GM23338 (cell line): ENCODE data around the gene SHISA6.

Experiments
- CREB1 ChIP-seq: fragments of 250-450 bp; sonication (Bioruptor Pico); IDR thresholded peaks from 2 replicates; pipeline ENCODE4 v1.5.0; 2020; ENCODE audit warnings: low read depth, mild to moderate bottlenecking, moderate library complexity
- EZH2 ChIP-seq: fragments of 200-600 bp; sonication (generic); IDR thresholded peaks from one replicate; pipeline ENCODE4 v1.8.0; 2017; ENCODE audit warnings: antibody characterized with exemption, mild to moderate bottlenecking, low read depth; ENCODE audit not compliant: unreplicated experiment
- EZH2phosphoT487 ChIP-seq: fragments of 200-600 bp; sonication (generic); IDR thresholded peaks from one replicate; pipeline ENCODE4 v1.8.1; 2018; ENCODE audit warnings: antibody characterized with exemption; ENCODE audit not compliant: unreplicated experiment
- JUNB ChIP-seq: IDR thresholded peaks from one replicate; pipeline ENCODE4 v1.6.1; 2016; ENCODE audit warnings: antibody characterized with exemption; ENCODE audit not compliant: unreplicated experiment
- NANOG ChIP-seq: IDR thresholded peaks from 2 replicates; pipeline ENCODE4 v1.6.1; 2016; ENCODE audit warnings: antibody characterized with exemption, borderline replicate concordance
- POLR2AphosphoS5 ChIP-seq: IDR thresholded peaks from 2 replicates; pipeline ENCODE4 v1.6.1; 2016; ENCODE audit warnings: antibody characterized with exemption, low read depth
- REST ChIP-seq: IDR thresholded peaks from one replicate; pipeline ENCODE4 v1.6.1; 2018; ENCODE audit warnings: antibody characterized with exemption; ENCODE audit not compliant: unreplicated experiment
- ZNF114 ChIP-seq: fragments of 250-450 bp; sonication (Bioruptor Pico); IDR thresholded peaks from 2 replicates; pipeline ENCODE4 v1.5.0; 2020; ENCODE audit warnings: mild to moderate bottlenecking, moderate library complexity
- TF ChIP-seq, protein P1 (sequence below), 2 experiments: fragments of 200-600 bp in 1 of 2; sonication (generic) in 1 of 2; conservative IDR thresholded peaks; 2 replicates each; pipeline versions ENCODE4 v1.5.1 to v1.6.1; 2016 to 2017; ENCODE audit warnings: antibody characterized with exemption in 2 of 2, low read depth in 2 of 2, mild to moderate bottlenecking in 2 of 2, moderate library complexity in 1 of 2
- TF ChIP-seq, protein P2 (sequence below): IDR thresholded peaks from 2 replicates; pipeline ENCODE4 v1.6.1; 2016; ENCODE audit warnings: antibody characterized with exemption

GRCh38 chr17:11290814-11291213, 49.8 kb downstream of the SHISA6 start:
- TF ChIP-seq, protein P1, sequence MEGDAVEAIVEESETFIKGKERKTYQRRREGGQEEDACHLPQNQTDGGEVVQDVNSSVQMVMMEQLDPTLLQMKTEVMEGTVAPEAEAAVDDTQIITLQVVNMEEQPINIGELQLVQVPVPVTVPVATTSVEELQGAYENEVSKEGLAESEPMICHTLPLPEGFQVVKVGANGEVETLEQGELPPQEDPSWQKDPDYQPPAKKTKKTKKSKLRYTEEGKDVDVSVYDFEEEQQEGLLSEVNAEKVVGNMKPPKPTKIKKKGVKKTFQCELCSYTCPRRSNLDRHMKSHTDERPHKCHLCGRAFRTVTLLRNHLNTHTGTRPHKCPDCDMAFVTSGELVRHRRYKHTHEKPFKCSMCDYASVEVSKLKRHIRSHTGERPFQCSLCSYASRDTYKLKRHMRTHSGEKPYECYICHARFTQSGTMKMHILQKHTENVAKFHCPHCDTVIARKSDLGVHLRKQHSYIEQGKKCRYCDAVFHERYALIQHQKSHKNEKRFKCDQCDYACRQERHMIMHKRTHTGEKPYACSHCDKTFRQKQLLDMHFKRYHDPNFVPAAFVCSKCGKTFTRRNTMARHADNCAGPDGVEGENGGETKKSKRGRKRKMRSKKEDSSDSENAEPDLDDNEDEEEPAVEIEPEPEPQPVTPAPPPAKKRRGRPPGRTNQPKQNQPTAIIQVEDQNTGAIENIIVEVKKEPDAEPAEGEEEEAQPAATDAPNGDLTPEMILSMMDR (conservative IDR thresholded peaks at IDR 0.05; ENCODE audit: low read depth in 2 of 2): no peak
- TF ChIP-seq POLR2AphosphoS5: no peak
- TF ChIP-seq EZH2: no peak
- TF ChIP-seq EZH2phosphoT487: no peak
- TF ChIP-seq, protein P2, sequence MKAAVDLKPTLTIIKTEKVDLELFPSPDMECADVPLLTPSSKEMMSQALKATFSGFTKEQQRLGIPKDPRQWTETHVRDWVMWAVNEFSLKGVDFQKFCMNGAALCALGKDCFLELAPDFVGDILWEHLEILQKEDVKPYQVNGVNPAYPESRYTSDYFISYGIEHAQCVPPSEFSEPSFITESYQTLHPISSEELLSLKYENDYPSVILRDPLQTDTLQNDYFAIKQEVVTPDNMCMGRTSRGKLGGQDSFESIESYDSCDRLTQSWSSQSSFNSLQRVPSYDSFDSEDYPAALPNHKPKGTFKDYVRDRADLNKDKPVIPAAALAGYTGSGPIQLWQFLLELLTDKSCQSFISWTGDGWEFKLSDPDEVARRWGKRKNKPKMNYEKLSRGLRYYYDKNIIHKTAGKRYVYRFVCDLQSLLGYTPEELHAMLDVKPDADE: no peak
- no peak for TF ChIP-seq JUNB
- TF ChIP-seq CREB1 (CRISPR knock-in tag): no peak
- TF ChIP-seq REST: no peak
- no peak for TF ChIP-seq ZNF114 (CRISPR knock-in tag)
- TF ChIP-seq NANOG: no peak
